HEK293 (cell line): ENCODE results near the gene PARP15.
"Not testable (repeated sequence)": the region's sequence is repeated elsewhere in the genome, so short reads cannot be mapped to it uniquely, and the experiment has no call there.

Source experiments
- CTCF ChIA-PET: fragments of 350-600 bp; formaldehyde crosslinking; extraction: SDS; loops from one replicate; lab custom pipeline; 2021; ENCODE audit warnings: antibody characterized with exemption; lab: Yijun Ruan, JAX
- POLR2A ChIA-PET: fragments of 300-600 bp; formaldehyde crosslinking; extraction: SDS; loops from one replicate; lab custom pipeline; 2020; ENCODE audit warnings: antibody characterized with exemption, inconsistent platforms; lab: Yijun Ruan, JAX
- H3K27ac ChIP-seq: fragments of 200-500 bp; sonication (Bioruptor generic); 2 replicates; pipeline ENCODE4 v1.5.1; 2014; ENCODE audit warnings: low read depth, low read length, control low read depth, inconsistent platforms; ENCODE audit errors: extremely low read depth
- H3K36me3 ChIP-seq, 2 experiments: fragments of 200-500 bp in 1 of 2; sonication (Bioruptor generic) in 1 of 2; 1 replicate in 1 of 2; 2 replicates in 1 of 2; pipeline ENCODE4 v1.5.1; 2014 to 2017; ENCODE audit warnings: inconsistent platforms in 2 of 2, low read length in 2 of 2; ENCODE audit not compliant: control insufficient read depth in 2 of 2, insufficient read depth in 1 of 2
- H3K4me1 ChIP-seq: fragments of 200-500 bp; sonication (Bioruptor generic); 2 replicates; pipeline ENCODE4 v1.5.1; 2014; ENCODE audit warnings: mild to moderate bottlenecking, low read length, inconsistent platforms; ENCODE audit not compliant: control insufficient read depth, insufficient read depth
- H3K4me3 ChIP-seq: 2 replicates; pipeline ENCODE4 v1.5.1; 2011; ENCODE audit warnings: low read depth, mild to moderate bottlenecking, control low read depth, low read length, moderate library complexity
- H3K9me3 ChIP-seq: fragments of 200-500 bp; sonication (Bioruptor generic); 2 replicates; pipeline ENCODE4 v1.5.1; 2014; ENCODE audit warnings: low read depth, low read length, inconsistent platforms; ENCODE audit not compliant: control insufficient read depth, insufficient read depth
- IKZF3 ChIP-seq: fragments of 450-650 bp; IDR thresholded peaks from 2 replicates; pipeline ENCODE4 v1.5.0; 2018; ENCODE audit warnings: missing biosample characterization, mild to moderate bottlenecking, missing genetic modification characterization, moderate library complexity
- KLF17 ChIP-seq: fragments of 450-650 bp; formaldehyde crosslinking; IDR thresholded peaks from 2 replicates; pipeline ENCODE4 v1.5.1; 2016; ENCODE audit warnings: missing biosample characterization, missing genetic modification characterization
- KLF7 ChIP-seq: fragments of 450-650 bp; formaldehyde crosslinking; IDR thresholded peaks from 2 replicates; pipeline ENCODE4 v1.5.1; 2016; ENCODE audit warnings: missing biosample characterization, missing genetic modification characterization, borderline replicate concordance
- SCRT2 ChIP-seq: fragments of 450-650 bp; formaldehyde crosslinking; IDR thresholded peaks from 2 replicates; pipeline ENCODE4 v1.5.1; 2016; ENCODE audit warnings: missing biosample characterization, missing genetic modification characterization
- SP3 ChIP-seq: fragments of 450-650 bp; formaldehyde crosslinking; IDR thresholded peaks from 2 replicates; pipeline ENCODE4 v1.5.1; 2016; ENCODE audit warnings: missing biosample characterization, missing genetic modification characterization
- ZBTB11 ChIP-seq: fragments of 450-650 bp; formaldehyde crosslinking; conservative IDR thresholded peaks from 2 replicates; pipeline ENCODE4 v1.5.1; 2016; ENCODE audit warnings: low read depth, missing biosample characterization, missing genetic modification characterization
- ZBTB20 ChIP-seq: fragments of 450-650 bp; formaldehyde crosslinking; IDR thresholded peaks from 2 replicates; pipeline ENCODE4 v1.5.1; 2016; ENCODE audit warnings: missing biosample characterization, missing genetic modification characterization
- ZFP3 ChIP-seq: fragments of 450-650 bp; formaldehyde crosslinking; IDR thresholded peaks from 2 replicates; pipeline ENCODE4 v1.5.1; 2016; ENCODE audit warnings: low read depth, missing biosample characterization, missing genetic modification characterization
- ZNF140 ChIP-seq: fragments of 450-650 bp; formaldehyde crosslinking; IDR thresholded peaks from 2 replicates; pipeline ENCODE4 v1.5.1; 2016; ENCODE audit warnings: missing biosample characterization, missing genetic modification characterization
- ZNF157 ChIP-seq: fragments of 450-650 bp; formaldehyde crosslinking; IDR thresholded peaks from 2 replicates; pipeline ENCODE4 v1.5.1; 2016; ENCODE audit warnings: missing biosample characterization, missing genetic modification characterization
- ZNF19 ChIP-seq: fragments of 450-650 bp; formaldehyde crosslinking; IDR thresholded peaks from 2 replicates; pipeline ENCODE4; 2016; ENCODE audit warnings: missing biosample characterization, missing genetic modification characterization, low read depth
- ZNF221 ChIP-seq: fragments of 450-650 bp; formaldehyde crosslinking; IDR thresholded peaks from 2 replicates; pipeline ENCODE4 v1.5.1; 2017; ENCODE audit warnings: missing biosample characterization, missing genetic modification characterization, borderline replicate concordance
- ZNF266 ChIP-seq: fragments of 450-650 bp; formaldehyde crosslinking; IDR thresholded peaks from 2 replicates; pipeline ENCODE4 v1.5.1; 2016; ENCODE audit warnings: missing biosample characterization, missing genetic modification characterization, low read depth
- ZNF394 ChIP-seq: fragments of 450-650 bp; formaldehyde crosslinking; IDR thresholded peaks from 2 replicates; pipeline ENCODE4 v1.5.1; 2016; ENCODE audit warnings: missing biosample characterization, missing genetic modification characterization, mild to moderate bottlenecking, moderate library complexity, borderline replicate concordance
- ZNF426 ChIP-seq: fragments of 450-650 bp; formaldehyde crosslinking; IDR thresholded peaks from 2 replicates; pipeline ENCODE4 v1.5.1; 2017; ENCODE audit warnings: missing biosample characterization, missing genetic modification characterization, mild to moderate bottlenecking, inconsistent platforms, moderate library complexity
- ZNF510 ChIP-seq: fragments of 450-650 bp; formaldehyde crosslinking; IDR thresholded peaks from 2 replicates; pipeline ENCODE4 v1.5.1; 2018; ENCODE audit warnings: mild to moderate bottlenecking, missing genetic modification characterization, missing biosample characterization; ENCODE audit not compliant: insufficient replicate concordance
- ZNF518A ChIP-seq: fragments of 450-650 bp; formaldehyde crosslinking; conservative IDR thresholded peaks from 2 replicates; pipeline ENCODE4 v1.5.1; 2016; ENCODE audit warnings: low read depth, missing biosample characterization, missing genetic modification characterization
- ZNF549 ChIP-seq: fragments of 450-650 bp; IDR thresholded peaks from 2 replicates; pipeline ENCODE4 v1.5.1; 2018; ENCODE audit warnings: missing biosample characterization, missing genetic modification characterization, mild to moderate bottlenecking, inconsistent platforms, moderate library complexity
- ZNF555 ChIP-seq: fragments of 450-650 bp; formaldehyde crosslinking; conservative IDR thresholded peaks from 2 replicates; pipeline ENCODE4 v1.5.1; 2017; ENCODE audit warnings: missing biosample characterization, mild to moderate bottlenecking, missing genetic modification characterization, inconsistent platforms
- ZNF623 ChIP-seq: fragments of 450-650 bp; formaldehyde crosslinking; IDR thresholded peaks from 2 replicates; pipeline ENCODE4 v1.5.1; 2016; ENCODE audit warnings: missing biosample characterization, missing genetic modification characterization
- ZNF837 ChIP-seq: fragments of 450-650 bp; formaldehyde crosslinking; IDR thresholded peaks from 2 replicates; pipeline ENCODE4 v1.5.1; 2016; ENCODE audit warnings: missing biosample characterization, missing genetic modification characterization

The PARP15 gene

GRCh38 chr3:122564155-122564912, 13.1 kb upstream of the PARP15 start, which contains the start of the genes DTX3L and PARP9 (continued):
- TF ChIP-seq ZNF221 (no peak), SCRT2 (tag by site-specific recombination) (0 out of 2 replicates have a peak, but pooled peaks have one; percentile 6), IKZF3 (tag by site-specific recombination) (no peak), KLF17 (tag by site-specific recombination) (peak; percentile 44; the same call in 1 of the 2 replicates), ZBTB11 (tag by site-specific recombination) (peak; percentile 66; the same call in 1 of the 2 replicates), ZBTB20 (tag by site-specific recombination) (peak; percentile 95), KLF7 (peak; percentile 53; the same call in 1 of the 2 replicates), ZFP3 (tag by site-specific recombination) (no peak), ZNF549 (tag by site-specific recombination) (no peak), ZNF837 (tag by site-specific recombination) (no peak), SP3 (tag by site-specific recombination) (peak; percentile 60), ZNF157 (tag by site-specific recombination) (no peak), ZNF19 (tag by site-specific recombination) (no peak)

- H3K27ac ChIP-seq, H3K36me3 ChIP-seq: not testable (repeated sequence)
- CTCF ChIA-PET = interaction anchor here (0.6 kb wide), 2 partner anchors 14 to 58 kb away, joined by 4 to 5 read pairs; no protein-coding TSS in a partner anchor
Measured at GRCh38 chr3:122568131-122568530, 9.3 kb upstream of the PARP15 start.

More at GRCh38 chr3:122568131-122568530, 9.3 kb upstream of the PARP15 start:
- H3K4me1 ChIP-seq, POLR2A ChIA-PET, H3K4me3 ChIP-seq, H3K9me3 ChIP-seq: not testable (repeated sequence)
- TF ChIP-seq ZBTB11 (tag by site-specific recombination) (peak; percentile 46; the same call in 1 of the 2 replicates), ZNF394 (tag by site-specific recombination) (peak; percentile 71), ZNF510 (tag by site-specific recombination) (peak; percentile 37), ZNF426 (peak; percentile 41), ZNF140 (peak; percentile 11; the same call in 1 of the 2 replicates), ZNF555 (tag by site-specific recombination) (peak; percentile 26; the same call in 1 of the 2 replicates), ZNF623 (tag by site-specific recombination) (peak; percentile 33; the same call in 1 of the 2 replicates), ZNF518A (peak; percentile 57), ZNF266 (0 out of 2 replicates have a peak, but pooled peaks have one; percentile 19)
